ENCODE measurements around the gene ICOSLG.
"Not testable (repeated sequence)": the region's sequence is repeated elsewhere in the genome, so short reads cannot be mapped to it uniquely, and the experiment has no call there.

Gene ICOSLG

GRCh38 chr21:44176127-44176526 lies 64.6 kb downstream of the ICOSLG start:
- DNase-seq (ENCODE audit: low spot score) = not testable (repeated sequence)

DNA sequence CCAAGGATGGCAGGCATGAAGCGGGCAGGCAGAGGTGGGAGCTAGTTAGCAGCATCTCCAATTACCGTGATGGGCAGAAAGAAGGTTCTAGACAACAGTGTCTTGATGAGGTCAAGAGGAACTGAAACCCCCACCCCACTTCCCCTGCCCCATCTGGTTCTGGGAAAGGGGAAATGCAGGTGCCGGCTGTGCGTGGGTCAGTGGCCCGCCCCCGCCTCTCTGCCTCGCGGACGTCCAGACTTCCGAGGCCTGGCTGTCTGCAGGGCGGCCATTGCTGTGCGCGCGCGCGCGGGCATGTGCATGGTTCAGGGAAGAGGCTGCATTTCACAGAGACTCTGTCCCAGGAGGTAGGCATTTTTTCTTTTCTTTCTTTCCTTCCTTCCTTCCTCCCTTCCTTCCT lies 65.6 kb downstream of the ICOSLG start:
- not testable (repeated sequence) for DNase-seq (ENCODE audit: low spot score)

All from GM03348 (cell line).